ENCODE measurements around the gene EHMT1. TPM values are rescaled to one million over a fixed set of nuclear protein-coding genes. Genes with fewer than 3 reads are reported as not detected.

Gene EHMT1
- total RNA-seq, 1 donor from 2014 or later = 95.3 TPM

DNA sequence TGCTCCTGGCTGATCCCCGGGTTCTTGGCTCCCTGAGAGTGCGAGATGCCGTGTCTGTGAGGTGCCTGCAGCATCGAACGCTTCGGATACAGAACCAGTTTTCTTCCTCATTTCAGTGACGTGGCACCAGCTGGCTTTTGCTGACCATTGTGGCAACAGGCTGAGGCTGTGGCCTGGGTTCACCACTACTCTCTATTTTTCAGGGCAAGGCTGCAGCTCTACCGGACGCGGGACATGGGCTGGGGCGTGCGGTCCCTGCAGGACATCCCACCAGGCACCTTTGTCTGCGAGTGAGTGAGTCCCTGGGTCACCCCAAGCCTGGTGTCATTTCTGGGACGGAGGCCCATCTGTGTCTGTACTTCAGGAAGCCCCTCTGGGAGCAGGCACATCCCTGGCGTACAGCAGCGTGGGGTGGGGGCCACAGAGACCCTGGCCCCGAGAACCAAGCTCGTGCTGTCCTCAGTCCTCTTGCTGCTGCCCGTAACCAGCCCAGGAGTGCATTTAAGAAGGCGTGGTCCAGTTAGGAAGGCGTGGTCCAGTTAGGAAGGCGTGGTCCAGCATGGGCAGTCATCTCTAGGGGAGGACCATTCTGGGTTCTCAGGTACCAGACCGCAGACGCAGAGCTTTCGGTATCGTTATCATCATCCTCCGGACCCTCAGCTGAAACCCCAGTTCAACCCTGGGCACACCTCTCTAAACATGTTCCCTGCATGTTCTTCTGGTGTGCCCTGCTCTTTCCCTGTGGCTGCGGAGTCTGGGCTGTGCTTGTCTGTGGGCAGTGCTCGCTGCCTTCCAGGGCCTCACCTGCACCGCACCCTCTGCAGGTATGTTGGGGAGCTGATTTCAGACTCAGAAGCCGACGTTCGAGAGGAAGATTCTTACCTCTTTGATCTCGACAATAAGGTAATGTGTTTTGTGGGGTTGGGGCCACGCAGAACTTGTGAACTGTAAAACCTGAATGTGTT is 198.7 kb downstream of the EHMT1 start:
- DNase-seq (ENCODE audit: low spot score) = no peak

DNA sequence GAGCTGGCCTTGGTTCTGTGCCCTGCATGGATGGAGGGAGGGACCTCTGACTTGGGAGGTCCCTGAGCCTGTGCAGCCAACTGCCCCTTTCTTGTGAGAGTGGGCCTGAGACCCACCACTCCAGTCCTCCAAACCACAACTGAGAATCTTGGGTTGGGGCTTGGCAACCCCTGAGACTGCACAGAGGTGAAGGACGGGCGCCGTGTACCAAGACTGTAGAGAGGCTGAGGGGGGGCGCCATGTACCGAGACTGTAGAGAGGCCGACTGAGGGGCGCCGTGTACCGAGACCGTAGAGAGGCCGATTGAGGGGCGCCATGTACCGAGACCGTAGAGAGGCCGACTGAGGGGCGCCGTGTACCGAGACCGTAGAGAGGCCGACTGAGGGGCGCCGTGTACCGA is 199.5 kb downstream of the EHMT1 start:
- DNase-seq (ENCODE audit: low spot score) = no peak

DNA sequence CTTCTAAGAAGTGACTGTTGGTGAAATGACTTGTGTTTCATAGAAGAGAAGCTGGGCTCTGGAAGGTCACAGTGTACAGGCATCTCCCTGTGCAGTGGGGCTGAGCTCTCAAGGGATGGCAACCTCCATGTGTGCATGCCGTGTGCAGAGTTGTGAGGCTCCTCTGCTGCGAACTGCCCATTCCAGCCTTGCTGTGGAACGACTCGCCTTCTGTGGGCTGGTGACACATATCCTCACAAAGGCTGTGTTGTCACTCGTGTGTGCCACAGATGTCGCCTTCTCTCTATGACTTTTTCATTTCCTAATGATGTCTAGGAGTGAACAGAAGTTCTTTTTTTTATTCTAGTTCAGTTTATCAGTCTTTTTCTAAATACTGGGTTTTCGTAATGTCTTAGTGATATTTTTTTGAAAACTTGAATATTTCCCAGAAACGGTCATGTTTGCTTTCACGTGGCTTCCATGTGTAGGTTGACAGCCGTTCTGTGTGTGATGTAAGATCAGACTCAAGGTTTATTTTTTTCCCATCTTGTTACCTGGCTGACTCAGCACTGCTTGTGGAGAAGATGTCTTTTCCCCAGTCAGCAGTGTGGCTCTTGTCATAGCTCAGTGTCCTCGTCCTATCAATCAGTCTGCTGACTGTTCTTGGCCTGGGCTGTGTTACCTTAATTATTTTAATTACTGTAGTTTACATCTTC is 201.5 kb downstream of the EHMT1 start:
- DNase-seq (ENCODE audit: low spot score) = no peak

DNA sequence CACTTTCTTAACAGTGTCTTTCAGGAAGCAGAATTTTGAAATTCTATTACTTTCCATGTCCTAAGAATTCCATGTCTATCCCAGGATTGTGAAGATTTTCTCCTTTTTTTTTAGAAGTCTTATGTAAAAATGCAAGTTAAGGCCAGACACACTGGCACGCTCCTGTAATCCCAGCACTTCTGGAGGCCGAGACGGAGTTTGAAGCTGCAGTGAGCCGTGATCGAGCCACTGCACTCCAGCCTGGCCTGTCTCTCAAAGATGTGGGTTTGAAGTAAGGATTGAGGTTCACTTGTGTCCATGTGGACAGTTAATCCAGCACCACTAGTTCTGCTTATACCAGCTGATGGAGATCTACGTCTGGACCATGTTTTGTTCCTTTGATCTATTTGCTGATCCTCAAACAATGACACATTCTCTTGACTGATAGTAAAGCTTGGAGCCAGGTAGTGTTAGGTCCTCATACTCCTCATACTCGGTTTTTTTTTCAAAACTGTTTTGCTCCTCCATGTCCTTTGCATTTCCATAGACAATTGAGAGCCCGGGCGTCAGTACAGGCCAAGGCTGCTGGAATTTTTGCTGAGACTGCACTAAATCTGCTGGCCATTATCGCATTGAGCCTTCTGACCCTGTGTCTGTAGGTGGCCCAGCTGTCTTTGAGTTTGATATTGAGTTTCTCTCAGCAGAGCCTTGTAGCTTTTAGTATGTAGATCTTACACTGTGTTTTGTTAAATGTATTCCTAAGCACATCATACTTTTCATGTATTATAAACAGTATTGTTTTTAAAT is 205.4 kb downstream of the EHMT1 start:
- no peak for DNase-seq (ENCODE audit: low spot score)

DNA sequence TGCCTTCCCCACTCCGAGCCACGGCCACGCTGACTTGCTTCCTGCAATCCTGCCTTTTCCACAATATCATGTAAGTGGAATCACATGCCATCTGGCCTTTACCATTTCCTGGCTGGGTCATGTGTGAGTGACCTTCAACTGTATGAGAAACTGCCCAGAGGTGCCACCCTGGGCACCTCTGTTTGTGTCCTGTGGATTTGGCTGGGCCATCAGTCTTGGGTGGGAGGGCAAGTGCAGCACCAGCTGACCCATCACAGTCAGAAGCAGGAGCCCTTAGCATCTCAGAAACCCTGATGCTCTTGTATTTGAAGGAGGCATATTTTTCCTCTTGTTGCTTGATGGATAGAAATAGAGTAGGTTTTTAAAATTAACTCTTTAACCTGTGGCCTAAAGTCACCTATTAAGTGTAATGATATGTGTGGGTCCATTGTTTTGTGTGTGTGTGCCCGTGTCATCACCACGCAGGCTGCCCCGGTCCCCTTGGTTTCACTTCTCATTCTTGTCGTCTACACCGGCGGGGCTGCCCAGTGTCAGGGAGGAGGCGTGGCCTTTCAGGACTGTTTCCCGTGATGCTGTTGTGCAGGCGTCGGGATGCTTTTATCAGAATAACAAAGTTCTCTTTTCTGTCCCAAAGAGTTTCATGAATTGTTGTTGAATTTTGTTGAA is 206.7 kb downstream of the EHMT1 start:
- no peak for DNase-seq (ENCODE audit: low spot score)

DNA sequence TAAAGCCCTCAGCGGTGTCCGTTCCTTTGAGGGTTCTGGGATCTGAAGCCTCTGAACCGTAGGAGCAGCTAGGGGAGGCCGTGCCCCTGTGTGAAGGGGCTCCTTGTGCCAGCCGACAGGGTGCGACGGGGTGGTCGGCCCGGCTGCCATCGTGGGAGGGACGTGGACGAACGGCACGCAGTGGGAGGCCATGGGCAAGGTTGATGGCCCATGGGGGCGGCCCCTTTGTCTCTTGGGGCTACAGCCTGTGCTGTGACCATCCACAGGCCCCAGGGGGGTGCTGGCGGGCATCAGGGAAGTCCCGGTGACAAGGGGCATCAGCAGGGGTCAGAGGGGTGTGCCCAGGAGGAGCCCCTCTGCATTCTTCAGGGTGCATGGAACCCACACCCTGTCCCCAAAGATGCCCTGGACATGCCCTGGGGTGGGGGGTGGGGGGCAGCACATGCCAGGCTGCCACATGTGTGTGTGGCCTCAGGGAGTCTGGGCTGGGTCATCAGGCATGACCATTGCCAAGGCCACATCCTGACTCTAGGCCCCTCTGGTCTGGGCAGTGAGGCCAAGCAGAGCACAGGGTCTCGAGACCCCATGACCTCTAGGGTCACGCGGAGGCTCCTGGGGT is 209.2 kb downstream of the EHMT1 start:
- no peak for DNase-seq (ENCODE audit: low spot score)

DNA sequence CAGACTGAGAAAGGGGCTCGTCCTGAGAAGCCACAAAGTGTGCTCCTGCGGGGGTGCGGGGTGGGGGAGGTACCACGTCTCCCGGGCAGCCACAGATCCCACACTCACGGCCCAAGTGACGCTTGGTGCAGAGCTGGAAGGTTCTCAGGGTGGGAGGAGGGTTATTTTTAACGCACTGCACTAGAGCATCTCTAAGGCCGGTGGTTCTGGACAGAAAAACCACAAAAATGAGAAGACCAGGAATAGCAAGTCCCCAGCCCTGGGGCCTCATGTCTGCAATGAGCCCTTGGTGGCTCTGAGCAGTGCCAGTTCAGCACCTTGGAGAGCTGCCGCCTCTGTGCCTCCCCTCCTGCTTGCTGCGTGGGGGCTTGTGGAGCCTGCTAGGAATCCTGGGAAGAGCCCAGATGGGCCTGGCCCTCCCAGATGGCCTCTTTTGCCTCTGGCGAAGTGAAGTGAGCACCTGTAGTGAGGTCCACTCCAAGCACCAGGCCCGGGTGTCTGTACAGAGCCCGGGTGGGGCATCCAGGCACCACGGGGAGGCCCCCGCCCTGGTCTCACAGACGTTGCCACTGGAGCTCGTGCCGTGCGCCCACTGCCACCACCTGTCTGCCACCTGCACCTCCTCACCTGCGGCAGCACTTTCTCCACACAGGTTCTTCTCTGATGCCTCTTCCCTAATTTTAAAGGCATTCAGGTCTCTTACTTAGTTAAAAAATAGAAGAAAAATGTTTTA is 209.9 kb downstream of the EHMT1 start:
- no peak for DNase-seq (ENCODE audit: low spot score)

DNA sequence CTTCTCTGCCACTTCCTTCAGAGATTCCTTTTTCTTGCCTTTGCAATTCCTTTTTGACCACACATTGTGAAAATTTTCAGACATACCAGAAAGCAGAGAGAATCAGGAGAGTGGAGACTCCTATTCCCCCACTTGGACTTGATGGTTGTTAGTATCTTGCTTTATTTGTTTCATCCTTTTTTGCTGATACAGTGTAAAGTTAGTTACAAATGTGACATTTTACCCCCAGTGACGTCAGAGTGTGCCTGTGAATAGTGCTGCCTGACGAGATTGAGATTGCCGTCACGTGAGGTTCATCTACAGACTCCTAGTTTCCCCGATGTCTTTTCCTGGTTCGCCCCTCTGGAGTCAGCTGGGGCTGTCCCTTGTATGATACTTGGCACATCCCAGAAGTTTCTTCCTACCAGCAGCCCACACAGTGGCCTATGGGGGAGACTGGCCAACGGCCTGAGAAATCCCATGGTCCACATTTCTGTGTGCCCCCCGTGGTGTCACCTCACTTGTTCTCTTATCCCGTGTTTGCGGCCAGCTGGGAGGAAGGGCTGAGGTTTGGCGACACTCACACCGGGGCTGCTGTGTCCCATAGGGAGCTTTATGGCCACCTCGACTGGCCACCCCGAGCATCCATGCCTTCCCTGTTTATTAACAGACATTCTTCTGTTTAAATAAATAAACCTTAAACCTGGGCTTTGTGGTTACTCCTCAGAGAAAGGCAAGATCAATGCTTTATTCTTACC is 210.6 kb downstream of the EHMT1 start:
- DNase-seq (ENCODE audit: low spot score) = no peak

DNA sequence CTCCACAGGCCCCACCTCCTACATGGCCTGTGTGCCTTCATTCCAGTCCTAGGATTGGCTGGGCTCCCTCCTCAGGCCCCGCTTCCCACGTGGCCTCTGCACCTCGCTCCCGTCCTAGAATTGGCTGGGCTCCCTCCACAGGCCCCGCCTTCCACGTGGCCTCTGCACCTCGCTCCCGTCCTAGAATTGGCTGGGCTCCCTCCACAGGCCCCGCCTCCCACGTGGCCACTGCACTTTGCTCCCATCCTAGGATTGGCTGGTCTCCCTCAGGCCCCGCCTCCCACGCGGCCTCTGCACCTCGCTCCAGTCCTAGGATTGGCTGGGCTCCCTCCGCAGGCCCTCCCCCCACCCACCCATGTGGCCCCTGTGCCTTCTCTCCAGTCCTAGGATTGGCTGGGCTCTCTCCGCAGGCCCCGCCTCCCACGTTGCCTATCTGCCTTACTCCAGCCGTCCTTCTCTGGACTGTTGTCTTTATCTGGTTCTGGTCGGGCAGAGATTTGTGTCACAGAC is 213.4 kb downstream of the EHMT1 start:
- DNase-seq (ENCODE audit: low spot score) = no peak

DNA sequence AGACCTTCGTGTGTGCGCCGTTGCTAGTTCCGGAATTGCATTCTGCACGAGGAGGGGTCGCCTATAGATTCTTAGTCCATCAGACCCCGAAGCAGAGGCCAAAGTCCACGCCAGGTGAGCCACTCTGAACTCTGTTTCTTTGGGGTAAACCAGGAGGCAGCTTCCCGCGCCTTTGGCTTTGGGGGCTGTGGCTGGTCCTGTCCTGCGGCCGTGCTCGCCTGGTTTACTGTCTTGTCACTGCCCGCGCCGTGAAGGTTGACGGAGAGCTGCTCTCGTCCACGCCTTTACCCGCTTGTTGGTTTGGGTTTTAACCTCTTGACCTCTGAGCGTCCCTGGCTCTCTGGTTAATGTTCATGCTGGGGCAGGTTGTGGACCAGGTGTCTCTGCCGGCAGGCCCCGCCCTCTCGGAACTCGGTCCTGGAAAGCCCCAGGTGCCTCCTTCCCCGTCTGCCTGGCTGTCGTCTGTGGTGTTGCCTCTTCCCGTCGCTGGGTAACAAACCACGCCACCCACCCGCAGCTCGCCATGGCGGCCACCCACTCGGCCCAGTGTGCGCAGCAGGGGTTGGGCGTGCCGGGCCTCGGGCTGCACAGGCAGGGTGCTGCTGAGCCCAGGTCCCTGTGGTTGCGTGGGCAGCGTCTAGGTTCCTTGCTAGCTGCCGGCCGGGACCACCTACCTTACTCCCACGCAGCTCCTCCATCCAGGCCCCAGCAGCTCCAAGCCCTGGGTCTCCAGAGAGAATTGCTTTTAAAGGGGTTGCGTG is 214.2 kb downstream of the EHMT1 start:
- DNase-seq (ENCODE audit: low spot score) = no peak

DNA sequence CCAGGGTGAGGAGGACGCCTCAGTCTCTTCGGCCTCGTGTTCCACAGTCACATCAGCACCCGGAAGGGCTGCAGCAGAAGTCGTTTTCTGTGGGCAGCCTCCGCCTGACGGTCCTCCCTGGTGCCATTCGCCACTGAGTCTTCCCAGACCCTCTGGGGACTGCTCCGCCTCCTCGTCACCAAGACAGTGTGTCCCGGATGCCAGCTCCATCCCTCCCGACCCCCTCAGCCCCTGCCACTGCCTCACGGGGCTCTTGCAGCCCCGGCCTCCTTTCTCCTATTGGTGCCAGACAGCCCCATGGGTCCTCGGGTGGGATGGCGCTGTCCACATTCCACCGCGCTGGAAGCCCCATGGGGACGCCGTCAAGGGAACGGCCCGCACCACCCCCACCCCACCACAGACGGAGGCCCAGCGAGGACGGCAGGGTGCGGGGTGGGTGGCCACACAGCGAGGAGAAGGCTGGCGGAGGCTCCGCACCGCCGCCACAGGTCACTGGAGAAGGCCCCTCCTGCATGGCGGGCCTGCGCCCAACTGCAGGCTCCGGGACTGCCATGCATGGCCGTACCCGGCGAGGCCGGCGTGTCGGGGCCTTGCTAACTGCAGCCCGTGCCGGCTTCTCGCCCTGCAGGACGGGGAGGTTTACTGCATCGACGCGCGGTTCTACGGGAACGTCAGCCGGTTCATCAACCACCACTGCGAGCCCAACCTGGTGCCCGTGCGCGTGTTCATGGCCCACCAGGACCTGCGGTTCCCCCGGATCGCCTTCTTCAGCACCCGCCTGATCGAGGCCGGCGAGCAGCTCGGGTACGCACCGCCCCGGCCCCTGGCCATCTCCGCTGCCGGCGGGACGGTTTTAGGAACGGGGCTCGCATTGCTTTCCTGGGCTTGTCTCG is 215.2 kb downstream of the EHMT1 start:
- DNase-seq (ENCODE audit: low spot score) = no peak

DNA sequence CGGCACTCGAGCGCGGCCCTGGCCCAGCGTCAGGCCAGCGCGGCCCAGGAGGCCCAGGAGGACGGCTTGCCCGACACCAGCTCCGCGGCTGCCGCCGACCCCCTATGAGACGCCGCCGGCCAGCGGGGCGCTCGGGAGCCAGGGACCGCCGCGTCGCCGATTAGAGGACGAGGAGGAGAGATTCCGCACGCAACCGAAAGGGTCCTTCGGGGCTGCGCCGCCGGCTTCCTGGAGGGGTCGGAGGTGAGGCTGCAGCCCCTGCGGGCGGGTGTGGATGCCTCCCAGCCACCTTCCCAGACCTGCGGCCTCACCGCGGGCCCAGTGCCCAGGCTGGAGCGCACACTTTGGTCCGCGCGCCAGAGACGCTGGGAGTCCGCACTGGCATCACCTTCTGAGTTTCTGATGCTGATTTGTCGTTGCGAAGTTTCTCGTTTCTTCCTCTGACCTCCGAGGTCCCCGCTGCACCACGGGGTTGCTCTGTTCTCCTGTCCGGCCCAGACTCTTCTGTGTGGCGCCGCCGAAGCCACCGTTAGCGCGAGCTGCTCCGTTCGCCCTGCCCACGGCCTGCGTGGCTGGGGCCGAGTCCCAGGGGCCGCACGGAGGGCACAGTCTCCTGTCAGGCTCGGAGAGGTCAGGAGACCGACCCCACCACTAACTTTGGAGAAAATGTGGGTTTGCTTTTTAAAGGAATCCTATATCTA is 216.2 kb downstream of the EHMT1 start:
- DNase-seq (ENCODE audit: low spot score) = no peak

DNA sequence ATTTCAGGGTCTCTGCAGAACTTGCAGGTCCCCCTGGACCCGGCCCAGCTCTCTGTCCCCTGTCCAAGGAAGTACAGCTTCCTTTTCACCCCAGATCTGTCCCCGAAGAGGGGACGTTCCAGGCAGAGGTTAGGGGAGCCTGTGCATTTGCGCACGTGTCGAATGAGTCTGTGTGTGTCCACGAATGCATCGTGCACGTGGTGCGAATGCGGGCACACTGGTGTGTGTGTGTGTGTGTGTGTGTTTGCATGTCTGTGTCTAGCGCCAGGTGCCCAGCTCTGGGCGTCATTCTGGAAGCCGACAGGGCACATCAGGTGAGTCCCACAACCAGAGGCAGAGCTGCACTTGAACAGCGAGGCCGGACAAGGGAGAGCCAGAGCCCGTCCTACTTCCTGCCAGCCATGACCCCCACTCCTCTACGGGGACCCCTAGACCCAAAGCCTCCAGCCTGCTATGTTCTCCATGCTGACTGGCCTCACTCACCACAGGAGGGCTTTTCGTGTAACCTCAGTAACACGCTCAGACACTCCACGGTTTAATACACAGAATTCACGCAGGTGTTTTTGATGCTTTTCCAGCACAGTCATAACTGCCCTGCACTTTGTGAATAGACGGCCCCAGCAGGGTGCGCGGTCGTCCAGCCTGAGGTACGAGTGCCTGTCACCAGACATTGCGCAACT is 217.5 kb downstream of the EHMT1 start:
- no peak for DNase-seq (ENCODE audit: low spot score)

DNA sequence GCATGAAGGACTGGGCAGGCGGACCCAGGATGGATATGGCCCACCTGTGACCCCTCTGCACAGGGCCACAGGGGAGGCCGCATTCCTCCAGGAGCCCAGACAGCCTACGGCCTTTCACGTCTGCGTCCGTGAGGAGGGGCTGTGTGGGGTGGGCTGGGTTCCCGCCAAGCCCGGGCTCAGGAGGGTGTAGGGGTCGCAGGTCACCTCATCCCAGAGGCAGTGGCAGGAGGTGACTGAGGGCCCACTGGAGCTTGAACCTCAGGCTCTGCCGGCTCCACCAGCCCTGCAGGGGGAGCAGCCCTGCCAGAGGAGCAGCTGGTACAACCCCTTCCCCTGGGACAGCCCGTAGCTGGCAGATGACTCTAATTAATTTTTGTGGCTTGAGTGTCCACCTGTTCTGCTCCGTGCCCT is 218.0 kb downstream of the EHMT1 start:
- no peak for DNase-seq (ENCODE audit: low spot score)

DNA sequence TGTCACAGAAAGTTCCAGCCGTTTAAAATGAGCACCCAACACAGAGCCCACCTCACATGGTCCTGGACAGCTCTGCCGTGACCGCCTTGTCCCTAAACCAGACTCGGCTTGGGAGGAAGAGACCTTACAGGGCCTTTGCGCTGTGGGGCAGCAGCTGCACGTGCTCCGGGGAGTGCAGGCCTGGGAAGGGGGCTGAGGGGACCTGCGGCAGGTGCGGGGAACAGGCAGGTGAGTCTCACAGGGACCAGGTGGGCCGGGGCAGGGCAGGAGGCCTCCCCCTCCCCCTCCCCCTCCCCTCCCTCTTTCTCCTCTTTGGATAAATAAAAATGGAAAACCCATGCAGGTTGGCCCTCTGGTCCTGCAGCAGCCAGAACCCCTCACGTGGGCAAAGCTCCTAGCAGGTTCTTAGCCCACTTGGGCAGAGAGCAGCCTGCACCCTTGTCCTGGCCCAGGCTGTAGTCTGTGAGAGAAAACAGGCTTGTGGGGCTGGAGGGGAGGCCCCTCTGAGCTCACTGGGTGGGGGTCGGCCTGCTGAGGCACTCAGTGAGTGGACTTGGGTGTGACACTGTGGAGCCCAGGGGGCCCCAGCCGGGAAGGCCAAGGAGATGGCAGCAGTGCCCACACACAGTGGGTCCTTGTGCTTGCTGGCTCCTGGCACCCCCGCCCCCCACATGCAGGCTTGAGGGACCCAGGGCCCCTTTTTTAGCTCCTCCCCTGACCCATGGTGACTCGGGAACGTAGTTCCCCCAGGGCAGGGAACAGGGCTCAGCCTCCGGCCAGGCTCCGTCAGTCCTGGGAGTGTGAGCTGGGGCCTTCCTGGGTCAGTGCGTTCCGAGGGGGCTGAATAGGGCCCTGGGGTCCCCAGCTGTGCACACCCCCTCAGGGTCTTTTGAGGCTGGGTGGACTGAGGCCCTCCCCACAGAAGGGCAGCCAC is 218.8 kb downstream of the EHMT1 start:
- no peak for DNase-seq (ENCODE audit: low spot score)

Measured in mesenteric fat pad (tissue), 1 donor.